Endothelial cell (in vitro differentiated cells): ENCODE data around the gene NOTCH2. TPM values are rescaled to one million over a fixed set of nuclear protein-coding genes. Genes with fewer than 3 reads are reported as not detected.
A peak's percentile ranks its signal among the peaks of the same experiment; 100 is the strongest.

Experiments
- DNase-seq: peaks from one replicate; pipeline ENCODE4 v3.0.0; 2021; ENCODE audit warnings: low spot score
- H3K27ac Mint-ChIP-seq: one replicate; pipeline ENCODE4 v1.8.0; 2021; ENCODE audit warnings: mixed read lengths, inconsistent platforms; ENCODE audit not compliant: unreplicated experiment
- H3K27me3 Mint-ChIP-seq: one replicate; pipeline ENCODE4 v1.8.0; 2021; ENCODE audit warnings: mild to moderate bottlenecking, moderate library complexity, mixed read lengths, inconsistent platforms; ENCODE audit not compliant: unreplicated experiment
- H3K36me3 Mint-ChIP-seq: one replicate; pipeline ENCODE4 v1.8.0; 2021; ENCODE audit warnings: mild to moderate bottlenecking, low read depth, mixed read lengths, inconsistent platforms; ENCODE audit not compliant: unreplicated experiment
- H3K4me1 Mint-ChIP-seq: one replicate; pipeline ENCODE4 v1.8.0; 2021; ENCODE audit warnings: mild to moderate bottlenecking, mixed read lengths, inconsistent platforms; ENCODE audit not compliant: unreplicated experiment
- H3K4me3 Mint-ChIP-seq: one replicate; pipeline ENCODE4 v1.8.0; 2021; ENCODE audit warnings: mild to moderate bottlenecking, mixed read lengths, inconsistent platforms; ENCODE audit not compliant: unreplicated experiment
- H3K9me3 Mint-ChIP-seq: one replicate; pipeline ENCODE4 v1.8.0; 2021; ENCODE audit warnings: mixed read lengths, inconsistent platforms; ENCODE audit not compliant: unreplicated experiment
- CTCF ChIP-seq: fragments of 200-600 bp; sonication (generic); IDR thresholded peaks from one replicate; pipeline ENCODE4 v1.5.0; 2021; ENCODE audit warnings: antibody characterized with exemption; ENCODE audit not compliant: unreplicated experiment
- total RNA-seq: library from RNA; stranded (reverse); fragmentation: NEBNext Ultra II Directional; extraction: Animal tissue kit (Norgen Biotek cat#: 25700); gene quantifications from one replicate; pipeline ENCODE4 v1.2.1, GENCODE V29; 2021; ENCODE audit not compliant: unreplicated experiment

NOTCH2 gene
- total RNA-seq, 1 donor from 2014 or later: 29.7 TPM

DNA sequence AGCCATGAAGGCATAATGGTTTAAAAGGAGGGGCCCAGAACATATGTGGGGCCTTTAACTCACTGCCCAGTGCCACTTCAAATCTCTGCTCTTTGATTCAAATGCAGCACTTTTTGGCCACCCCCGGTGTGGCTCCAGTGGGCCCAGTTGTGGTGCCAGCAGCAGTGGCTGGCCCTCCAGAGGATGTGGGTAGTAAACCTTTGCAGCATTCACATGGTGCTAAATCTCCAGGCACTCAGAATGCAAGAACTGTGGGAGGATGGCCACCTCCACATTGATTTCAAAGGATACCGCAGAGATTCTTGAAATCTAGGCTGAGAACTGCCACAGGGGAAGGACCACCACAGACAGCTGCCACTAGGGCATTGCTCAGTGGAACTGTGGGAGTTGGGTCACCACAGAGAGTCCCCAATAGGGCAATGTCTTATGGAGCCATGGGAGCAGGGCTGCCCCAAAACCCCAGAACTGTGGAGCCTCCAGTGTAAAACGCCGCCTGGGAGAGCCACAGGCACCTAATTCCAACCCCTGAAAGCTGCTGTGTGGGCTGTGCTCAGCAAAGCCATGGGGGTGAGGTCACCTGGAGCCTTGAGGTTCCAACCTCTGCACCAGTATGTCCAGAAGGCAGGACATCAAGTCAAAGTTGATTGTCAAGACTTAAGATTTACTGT, 166.6 kb downstream of the NOTCH2 start:
- no peak for DNase-seq
- no peak for TF ChIP-seq CTCF
- no peaks in the 10 kb centered on the region for H3K4me1 Mint-ChIP-seq
- H3K27ac Mint-ChIP-seq: no peak overlapping the region
- peaks cover 7% of the 10 kb centered on the region for H3K9me3 Mint-ChIP-seq
- H3K27me3 Mint-ChIP-seq: peaks cover 2% of the 10 kb centered on the region
- H3K36me3 Mint-ChIP-seq: no peaks in the 10 kb centered on the region
- no peak overlapping the region for H3K4me3 Mint-ChIP-seq

- no peak for TF ChIP-seq CTCF
- Mint-ChIP-seq H3K27me3 (no peaks in the 10 kb centered on the region), H3K4me3 (no peak overlapping the region), H3K9me3 (no peaks in the 10 kb centered on the region), H3K36me3 (no peaks in the 10 kb centered on the region), H3K27ac (no peak overlapping the region), H3K4me1 (peaks cover 5% of the 10 kb centered on the region)
- DNase-seq: no peak
Observed at GRCh38 chr1:119898981-119899720, 170.3 kb downstream of the NOTCH2 start.

- H3K9me3 Mint-ChIP-seq: no peaks in the 10 kb centered on the region
- H3K27ac Mint-ChIP-seq: no peak overlapping the region
- DNase-seq: no peak
Observed at GRCh38 chr1:119898530-119898929, 170.9 kb downstream of the NOTCH2 start.

GRCh38 chr1:119896303-119896702, 173.2 kb downstream of the NOTCH2 start, which contains the start of gene ADAM30:
TSS of gene ADAM30 (minus strand) at chr1:119896515. CDS start at chr1:119896336, 179 bp downstream.
- no peaks in the 10 kb centered on the region for H3K27me3 Mint-ChIP-seq
- no peaks in the 10 kb centered on the region for H3K9me3 Mint-ChIP-seq
- DNase-seq: no peak
- H3K4me3 Mint-ChIP-seq: no peak within 1 kb of the TSS
- peaks cover 17% of the 10 kb centered on the region for H3K4me1 Mint-ChIP-seq
- no peak within 1 kb of the TSS for H3K27ac Mint-ChIP-seq
- peak; percentile 40 for TF ChIP-seq CTCF
- no peaks in the 10 kb centered on the region for H3K36me3 Mint-ChIP-seq

More at GRCh38 chr1:119898530-119898929, 170.9 kb downstream of the NOTCH2 start:
- no peak overlapping the region for H3K4me3 Mint-ChIP-seq
- H3K4me1 Mint-ChIP-seq: peaks cover 12% of the 10 kb centered on the region
- no peaks in the 10 kb centered on the region for H3K27me3 Mint-ChIP-seq
- no peaks in the 10 kb centered on the region for H3K36me3 Mint-ChIP-seq
- no peak for TF ChIP-seq CTCF

DNA sequence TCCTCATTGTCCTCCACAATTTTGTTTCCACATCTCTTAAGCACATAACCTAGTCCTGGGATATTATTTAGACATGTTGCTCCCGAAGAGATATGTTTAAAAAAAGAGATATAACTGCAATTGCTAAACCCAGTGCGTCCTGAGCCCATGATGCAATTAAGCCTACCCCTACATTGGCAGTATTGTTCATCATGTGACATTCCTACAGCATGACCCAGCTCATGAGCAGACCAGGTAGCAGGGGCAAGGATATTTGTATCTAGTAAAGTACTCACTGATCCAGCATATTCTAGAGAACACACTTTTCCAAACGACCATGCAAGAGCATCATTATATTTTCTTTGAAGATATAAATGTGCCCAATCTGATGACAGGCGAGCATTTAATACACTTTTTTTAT, 174.4 kb downstream of the NOTCH2 start:
- no peaks in the 10 kb centered on the region for H3K27me3 Mint-ChIP-seq
- no peaks in the 10 kb centered on the region for H3K9me3 Mint-ChIP-seq
- DNase-seq: no peak
- no peak for TF ChIP-seq CTCF
- H3K4me3 Mint-ChIP-seq: no peak overlapping the region
- no peaks in the 10 kb centered on the region for H3K36me3 Mint-ChIP-seq
- peaks cover 17% of the 10 kb centered on the region for H3K4me1 Mint-ChIP-seq
- H3K27ac Mint-ChIP-seq: no peak overlapping the region
